ENCODE data around the gene PDE6H.

PDE6H gene

DNA sequence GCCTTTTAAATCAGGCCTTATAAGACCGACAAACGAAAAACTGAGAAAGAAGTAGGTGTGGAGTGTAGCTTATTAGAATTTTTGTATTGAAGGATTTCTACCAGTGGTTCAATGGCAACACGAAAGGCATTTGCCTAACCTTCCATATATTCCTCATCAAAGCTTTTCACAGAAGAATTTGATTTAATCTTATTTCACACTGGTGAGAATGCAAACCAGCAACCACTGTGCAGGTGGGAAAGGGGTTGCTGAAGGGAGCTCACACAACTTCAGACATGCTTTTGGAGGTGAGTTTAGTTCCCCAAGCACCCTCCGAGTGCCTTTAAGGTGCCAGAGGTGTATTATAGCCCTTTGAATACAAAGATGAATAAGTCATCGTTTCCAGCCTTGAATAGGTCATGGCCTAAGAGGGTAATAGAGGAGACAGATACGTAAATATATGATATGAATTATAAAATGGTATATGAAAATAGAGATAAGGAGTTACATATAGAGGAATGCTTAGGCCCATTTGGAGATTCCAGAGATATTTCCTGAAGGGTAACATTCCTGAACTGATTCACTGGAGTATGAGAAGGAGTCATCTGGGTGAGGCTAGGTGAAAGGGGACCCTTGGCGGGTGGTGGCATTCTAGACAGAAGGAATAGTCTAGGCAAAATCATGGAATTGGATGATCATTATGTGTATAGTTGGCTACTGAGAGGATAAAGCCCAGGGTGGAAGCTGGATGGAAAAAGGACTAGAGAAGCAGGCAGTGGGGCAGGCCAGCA is 40.9 kb upstream of the PDE6H start:
- Histone ChIP-seq H3K9me3 (ENCODE audit: insufficient read depth, low read length, severe bottlenecking) (no peaks in the 10 kb centered on the region), H3K79me2 (ENCODE audit: insufficient read depth, low read length) (no peaks in the 10 kb centered on the region), H4K20me1 (ENCODE audit: insufficient read depth, low read length) (no peaks in the 10 kb centered on the region), H3K27me3 (ENCODE audit: insufficient read depth, low read length, poor library complexity) (no peaks in the 10 kb centered on the region), H3K4me3 (ENCODE audit: low read depth in 1 of 2, low read length in 2 of 2) (no peak overlapping the region), H3K27ac (ENCODE audit: low read length) (no peak overlapping the region), H3K4me2 (ENCODE audit: insufficient read depth, low read length) (no peak overlapping the region), H3K36me3 (ENCODE audit: insufficient read depth, low read length) (peaks cover 31% of the 10 kb centered on the region), H2AFZ (ENCODE audit: low read depth, low read length) (no peak overlapping the region), H3K9ac (ENCODE audit: low read depth, low read length) (no peak overlapping the region), H3K4me1 (ENCODE audit: insufficient read depth, low read length) (peaks cover 9% of the 10 kb centered on the region; the same call in 1 of the 2 replicates)
- no peak for DNase-seq
- no peak for ATAC-seq (ENCODE audit: insufficient read depth, low read depth)
- TF ChIP-seq CTCF (IDR thresholded peaks at IDR 0.05; ENCODE audit: borderline replicate concordance, extremely low read depth, low read length, poor library complexity, severe bottlenecking) (no peak), EZH2 (IDR thresholded peaks at IDR 0.05; ENCODE audit: borderline replicate concordance, low read depth, low read length, severe bottlenecking) (no peak)

DNA sequence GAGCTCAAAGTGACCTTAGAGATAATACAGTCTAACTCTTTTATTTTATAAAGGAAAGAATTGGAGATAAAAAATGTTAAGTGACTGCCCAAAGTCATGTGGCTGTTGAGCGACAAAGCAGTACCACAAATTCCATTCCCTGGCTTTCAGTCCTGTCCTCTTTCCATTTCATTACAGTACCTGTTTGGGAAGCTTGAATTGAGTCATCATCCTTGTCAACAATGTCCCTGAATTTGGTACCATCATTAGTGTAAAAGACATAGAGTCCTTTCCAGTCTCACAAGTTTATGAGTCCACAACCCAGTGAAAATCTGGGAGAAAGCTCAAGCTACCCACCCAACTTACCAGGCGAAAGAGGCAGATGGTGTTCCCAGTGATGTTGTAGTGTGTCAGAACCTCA is 38.3 kb upstream of the PDE6H start:
- Histone ChIP-seq H3K9me3 (ENCODE audit: insufficient read depth, low read length, severe bottlenecking) (no peaks in the 10 kb centered on the region), H4K20me1 (ENCODE audit: insufficient read depth, low read length) (no peaks in the 10 kb centered on the region), H3K79me2 (ENCODE audit: insufficient read depth, low read length) (no peaks in the 10 kb centered on the region), H3K36me3 (ENCODE audit: insufficient read depth, low read length) (peaks cover 39% of the 10 kb centered on the region), H3K27me3 (ENCODE audit: insufficient read depth, low read length, poor library complexity) (no peaks in the 10 kb centered on the region), H3K9ac (ENCODE audit: low read depth, low read length) (no peak overlapping the region), H3K4me1 (ENCODE audit: insufficient read depth, low read length) (peaks cover 9% of the 10 kb centered on the region; the same call in 1 of the 2 replicates), H2AFZ (ENCODE audit: low read depth, low read length) (no peak overlapping the region), H3K27ac (ENCODE audit: low read length) (no peak overlapping the region), H3K4me2 (ENCODE audit: insufficient read depth, low read length) (no peak overlapping the region), H3K4me3 (ENCODE audit: low read depth in 1 of 2, low read length in 2 of 2) (no peak overlapping the region)
- no peak for TF ChIP-seq EZH2 (IDR thresholded peaks at IDR 0.05; ENCODE audit: borderline replicate concordance, low read depth, low read length, severe bottlenecking)
- TF ChIP-seq CTCF (IDR thresholded peaks at IDR 0.05; ENCODE audit: borderline replicate concordance, extremely low read depth, low read length, poor library complexity, severe bottlenecking): no peak
- DNase-seq: no peak
- ATAC-seq (ENCODE audit: insufficient read depth, low read depth): no peak

- TF ChIP-seq CTCF (IDR thresholded peaks at IDR 0.05; ENCODE audit: borderline replicate concordance, extremely low read depth, low read length, poor library complexity, severe bottlenecking): no peak
- TF ChIP-seq EZH2 (IDR thresholded peaks at IDR 0.05; ENCODE audit: borderline replicate concordance, low read depth, low read length, severe bottlenecking): no peak
Measured at GRCh38 chr12:14935031-14935430, 37.8 kb upstream of the PDE6H start.

More at GRCh38 chr12:14935031-14935430, 37.8 kb upstream of the PDE6H start:
- H3K4me1 ChIP-seq (ENCODE audit: insufficient read depth, low read length): peaks cover 9% of the 10 kb centered on the region; the same call in 1 of the 2 replicates
- H3K27ac ChIP-seq (ENCODE audit: low read length): no peak overlapping the region
- H3K79me2 ChIP-seq (ENCODE audit: insufficient read depth, low read length): no peaks in the 10 kb centered on the region
- no peaks in the 10 kb centered on the region for H3K27me3 ChIP-seq (ENCODE audit: insufficient read depth, low read length, poor library complexity)
- H3K4me2 ChIP-seq (ENCODE audit: insufficient read depth, low read length): no peak overlapping the region
- H2AFZ ChIP-seq (ENCODE audit: low read depth, low read length): no peak overlapping the region
- no peak overlapping the region for H3K4me3 ChIP-seq (ENCODE audit: low read depth in 1 of 2, low read length in 2 of 2)
- H3K36me3 ChIP-seq (ENCODE audit: insufficient read depth, low read length): peaks cover 43% of the 10 kb centered on the region
- DNase-seq (no peak), ATAC-seq (ENCODE audit: insufficient read depth, low read depth) (no peak)
- H3K9ac ChIP-seq (ENCODE audit: low read depth, low read length): no peak overlapping the region
- H3K9me3 ChIP-seq (ENCODE audit: insufficient read depth, low read length, severe bottlenecking): no peaks in the 10 kb centered on the region
- H4K20me1 ChIP-seq (ENCODE audit: insufficient read depth, low read length): no peaks in the 10 kb centered on the region

Data from DND-41 (cell line).